PC-9 (cell line): ENCODE results near the gene RNF169.

Experiments used
- CTCF ChIP-seq: fragments of 200-600 bp; sonication (generic); conservative IDR thresholded peaks from 2 replicates; pipeline ENCODE4 v1.6.1; 2017; ENCODE audit warnings: mixed run types, antibody characterized with exemption, mild to moderate bottlenecking, moderate library complexity
- EZH2 ChIP-seq: fragments of 200-600 bp; sonication (generic); IDR thresholded peaks from 2 replicates; pipeline ENCODE4 v1.8.0; 2017; ENCODE audit warnings: antibody characterized with exemption, low read depth

- TF ChIP-seq CTCF: no peak
- no peak for TF ChIP-seq EZH2
These were observed 2.7 kb downstream of the RNF169 start for GRCh38 chr11:74751303-74751702.
